Osteocyte (in vitro differentiated cells): ENCODE data around the gene DNAJB6. TPM values are rescaled to one million over a fixed set of nuclear protein-coding genes. Genes with fewer than 3 reads are reported as not detected.

Experiments
- DNase-seq: peaks from one replicate; pipeline ENCODE4 v3.0.0; 2021; ENCODE audit warnings: mixed read lengths; ENCODE audit not compliant: unreplicated experiment; ENCODE audit errors: extremely low spot score
- H3K27ac Mint-ChIP-seq: one replicate; pipeline ENCODE4 v1.8.0; 2021; ENCODE audit warnings: mild to moderate bottlenecking, mixed read lengths; ENCODE audit not compliant: unreplicated experiment
- H3K27me3 Mint-ChIP-seq: one replicate; pipeline ENCODE4 v1.8.0; 2021; ENCODE audit warnings: mixed read lengths; ENCODE audit not compliant: unreplicated experiment
- H3K36me3 Mint-ChIP-seq: one replicate; pipeline ENCODE4 v1.8.0; 2021; ENCODE audit warnings: mixed read lengths; ENCODE audit not compliant: unreplicated experiment
- H3K4me1 Mint-ChIP-seq: one replicate; pipeline ENCODE4 v1.8.0; 2021; ENCODE audit warnings: mixed read lengths; ENCODE audit not compliant: unreplicated experiment
- H3K4me3 Mint-ChIP-seq: one replicate; pipeline ENCODE4 v1.8.0; 2021; ENCODE audit warnings: mild to moderate bottlenecking, moderate library complexity, mixed read lengths; ENCODE audit not compliant: unreplicated experiment
- H3K9me3 Mint-ChIP-seq: one replicate; pipeline ENCODE4 v1.8.0; 2021; ENCODE audit warnings: mixed read lengths; ENCODE audit not compliant: unreplicated experiment
- CTCF ChIP-seq: fragments of 200-600 bp; sonication (generic); IDR thresholded peaks from 2 replicates; pipeline ENCODE4 v1.5.0; 2021; ENCODE audit warnings: antibody characterized with exemption, mild to moderate bottlenecking, moderate library complexity
- total RNA-seq: library from RNA; stranded (reverse); gene quantifications from 2 replicates; pipeline ENCODE4 v1.2.1, GENCODE V29; 2021

Gene DNAJB6
- total RNA-seq, 1 donor from 2014 or later, result 112 TPM

GRCh38 chr7:157388301-157388700, 51.5 kb downstream of the DNAJB6 start:
- TF ChIP-seq CTCF, result no peak
- H3K9me3 Mint-ChIP-seq, result no peaks in the 10 kb centered on the region
- peaks cover 41% of the 10 kb centered on the region for H3K36me3 Mint-ChIP-seq
- no peak overlapping the region for H3K4me3 Mint-ChIP-seq
- H3K4me1 Mint-ChIP-seq, result peaks cover 31% of the 10 kb centered on the region
- DNase-seq, result no peak
- H3K27me3 Mint-ChIP-seq, result no peaks in the 10 kb centered on the region
- no peak overlapping the region for H3K27ac Mint-ChIP-seq

DNA sequence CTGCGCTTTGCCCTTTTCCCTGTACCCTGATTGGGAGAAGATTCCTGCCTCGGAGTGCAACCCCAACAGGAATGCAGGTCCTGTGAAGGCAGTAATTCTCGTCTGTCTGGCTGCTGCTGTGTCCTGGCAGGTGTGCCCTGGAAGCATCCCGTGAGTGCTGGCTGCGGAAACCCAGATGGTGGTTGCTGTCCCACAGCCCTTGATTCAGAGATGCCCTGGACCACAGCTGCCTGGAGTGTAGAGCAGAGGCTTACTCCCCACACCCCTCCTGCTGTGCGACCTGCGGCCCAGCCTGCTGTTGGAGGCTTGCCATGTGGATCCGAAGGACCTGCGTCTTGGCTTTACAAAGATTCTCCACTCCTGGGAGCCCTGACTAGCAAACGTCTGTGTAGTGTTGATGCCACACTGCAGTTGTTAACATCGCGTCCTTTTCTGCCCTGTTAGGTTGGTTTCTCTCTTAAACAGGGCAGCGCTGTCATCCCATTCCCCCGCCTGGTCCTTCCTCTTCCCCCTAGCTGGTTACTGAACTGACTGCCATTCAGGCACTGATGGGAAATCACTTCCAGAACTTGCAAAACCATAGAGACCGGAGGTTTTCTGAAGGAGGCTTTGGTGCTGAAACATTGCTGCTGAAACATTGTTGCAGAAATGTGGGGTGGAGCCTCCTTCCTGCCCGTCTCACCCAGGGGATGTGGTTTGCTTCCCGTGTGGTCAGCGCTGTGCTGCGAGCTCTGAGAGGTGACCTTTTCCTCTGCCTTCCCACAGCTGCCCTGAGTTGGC, 53.3 kb downstream of the DNAJB6 start:
- no peak for DNase-seq
- Mint-ChIP-seq H3K27ac (peak overlapping the region; percentile 55), H3K9me3 (no peaks in the 10 kb centered on the region), H3K4me3 (no peak overlapping the region), H3K4me1 (peaks cover 32% of the 10 kb centered on the region), H3K27me3 (no peaks in the 10 kb centered on the region), H3K36me3 (peaks cover 27% of the 10 kb centered on the region)
- no peak for TF ChIP-seq CTCF

DNA sequence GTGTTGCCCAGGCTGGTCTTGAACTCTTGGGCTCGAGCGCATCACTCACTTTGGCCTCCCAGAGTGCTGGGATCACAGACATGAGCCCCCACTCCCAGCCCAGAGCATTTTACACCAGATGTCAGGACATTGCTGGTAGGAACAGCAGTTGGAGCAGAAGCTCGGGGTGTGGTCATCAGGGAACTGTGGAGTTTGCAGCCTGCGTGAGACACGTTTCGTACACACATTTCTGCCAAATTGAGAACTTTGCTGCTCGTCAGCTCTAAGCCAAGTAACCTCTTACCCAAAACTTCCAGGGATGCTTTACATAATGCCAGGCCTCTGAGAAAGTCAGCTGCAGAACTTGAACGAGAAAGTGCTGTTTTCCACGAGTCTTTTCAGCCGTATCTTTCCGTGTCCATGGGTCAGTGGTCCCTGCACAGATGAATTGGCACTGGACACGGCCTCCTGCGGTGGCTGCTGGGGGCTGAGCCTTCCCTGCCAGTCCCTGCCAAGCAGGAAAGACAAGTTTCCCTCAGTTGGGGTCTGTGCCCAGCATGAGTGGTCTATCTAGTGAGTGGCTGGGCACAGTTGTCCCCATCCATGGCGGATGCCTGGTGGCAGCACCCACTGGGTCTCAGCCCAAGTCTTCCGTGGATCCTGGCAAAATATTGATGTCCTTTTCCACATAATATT, 54.4 kb downstream of the DNAJB6 start:
- Mint-ChIP-seq H3K36me3 (peaks cover 23% of the 10 kb centered on the region), H3K4me1 (peaks cover 36% of the 10 kb centered on the region), H3K27ac (no peak overlapping the region), H3K9me3 (no peaks in the 10 kb centered on the region), H3K4me3 (no peak overlapping the region), H3K27me3 (no peaks in the 10 kb centered on the region)
- no peak for TF ChIP-seq CTCF
- DNase-seq, result no peak

DNA sequence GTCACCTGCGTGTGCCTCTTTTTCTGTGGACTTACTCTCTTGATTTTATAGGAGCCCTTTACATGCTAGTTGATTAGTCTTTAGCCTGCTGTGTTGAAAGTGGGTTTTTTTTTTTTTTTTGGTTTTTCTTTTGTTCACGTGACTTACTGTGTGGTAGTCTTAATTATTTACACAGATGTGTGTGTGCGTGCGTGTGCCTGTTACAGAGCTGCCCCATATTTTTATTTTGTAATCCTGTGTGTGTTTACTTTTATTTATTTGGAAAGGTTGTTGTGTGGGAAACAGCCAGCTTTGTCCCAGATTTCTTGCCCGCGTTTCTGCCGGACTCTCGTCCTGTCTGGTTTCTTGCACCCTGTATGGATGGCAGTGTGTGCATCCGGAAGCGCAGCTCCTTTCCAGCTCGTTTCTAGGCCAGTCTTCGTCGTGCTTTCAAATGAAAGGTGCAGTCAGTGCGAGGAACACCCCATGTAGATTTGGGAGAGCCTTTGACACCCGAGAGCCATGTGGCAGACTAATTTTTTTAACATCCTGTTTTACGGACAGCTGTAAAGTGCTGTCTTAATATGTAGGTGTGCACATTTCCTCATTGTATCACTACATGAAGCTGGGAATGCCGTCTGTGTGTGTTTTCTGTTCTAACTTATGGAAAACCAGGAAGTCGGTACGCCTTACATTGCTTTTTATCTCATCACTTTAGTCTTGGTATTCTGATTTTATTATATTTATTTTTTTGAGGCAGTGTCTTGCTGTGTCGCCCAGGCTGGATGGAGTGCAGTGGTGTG, 55.6 kb downstream of the DNAJB6 start:
- H3K36me3 Mint-ChIP-seq, result peaks cover 14% of the 10 kb centered on the region
- no peaks in the 10 kb centered on the region for H3K9me3 Mint-ChIP-seq
- no peak for TF ChIP-seq CTCF
- DNase-seq, result no peak
- no peaks in the 10 kb centered on the region for H3K27me3 Mint-ChIP-seq
- peaks cover 33% of the 10 kb centered on the region for H3K4me1 Mint-ChIP-seq
- no peak overlapping the region for H3K4me3 Mint-ChIP-seq
- no peak overlapping the region for H3K27ac Mint-ChIP-seq
